ENCODE data around the gene SYT8.

SYT8 gene

GRCh38 chr11:1862588-1863351 lies 28.0 kb downstream of the SYT8 start:
- H3K4me1 ChIP-seq (ENCODE audit: insufficient read depth, low read length, severe bottlenecking), result peaks cover 5% of the 10 kb centered on the region
- no peak overlapping the region for H2AFZ ChIP-seq (ENCODE audit: low read length)
- H3K4me3 ChIP-seq (ENCODE audit: low read depth, low read length, poor library complexity, severe bottlenecking), result no peak overlapping the region
- H3K9me2 ChIP-seq (ENCODE audit: low read depth, low read length), result no peaks in the 10 kb centered on the region
- no peak overlapping the region for H3K9ac ChIP-seq (ENCODE audit: low read length)
- H3K36me3 ChIP-seq (ENCODE audit: insufficient read depth, low read length), result peaks cover 71% of the 10 kb centered on the region
- H3K4me2 ChIP-seq (ENCODE audit: low read length), result no peak overlapping the region
- no peaks in the 10 kb centered on the region for H3K27me3 ChIP-seq (ENCODE audit: insufficient read depth, low read length)
- TF ChIP-seq, protein P1, sequence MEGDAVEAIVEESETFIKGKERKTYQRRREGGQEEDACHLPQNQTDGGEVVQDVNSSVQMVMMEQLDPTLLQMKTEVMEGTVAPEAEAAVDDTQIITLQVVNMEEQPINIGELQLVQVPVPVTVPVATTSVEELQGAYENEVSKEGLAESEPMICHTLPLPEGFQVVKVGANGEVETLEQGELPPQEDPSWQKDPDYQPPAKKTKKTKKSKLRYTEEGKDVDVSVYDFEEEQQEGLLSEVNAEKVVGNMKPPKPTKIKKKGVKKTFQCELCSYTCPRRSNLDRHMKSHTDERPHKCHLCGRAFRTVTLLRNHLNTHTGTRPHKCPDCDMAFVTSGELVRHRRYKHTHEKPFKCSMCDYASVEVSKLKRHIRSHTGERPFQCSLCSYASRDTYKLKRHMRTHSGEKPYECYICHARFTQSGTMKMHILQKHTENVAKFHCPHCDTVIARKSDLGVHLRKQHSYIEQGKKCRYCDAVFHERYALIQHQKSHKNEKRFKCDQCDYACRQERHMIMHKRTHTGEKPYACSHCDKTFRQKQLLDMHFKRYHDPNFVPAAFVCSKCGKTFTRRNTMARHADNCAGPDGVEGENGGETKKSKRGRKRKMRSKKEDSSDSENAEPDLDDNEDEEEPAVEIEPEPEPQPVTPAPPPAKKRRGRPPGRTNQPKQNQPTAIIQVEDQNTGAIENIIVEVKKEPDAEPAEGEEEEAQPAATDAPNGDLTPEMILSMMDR (IDR thresholded peaks at IDR 0.05; ENCODE audit: low read length), result no peak
- TF ChIP-seq EZH2 (IDR thresholded peaks at IDR 0.05; ENCODE audit: borderline replicate concordance, low read length), result no peak
- H3K9me3 ChIP-seq (ENCODE audit: low read length), result no peaks in the 10 kb centered on the region
- H3F3A ChIP-seq (ENCODE audit: insufficient read depth, low read length), result no peaks in the 10 kb centered on the region
- H3K27ac ChIP-seq (ENCODE audit: low read depth, low read length, poor library complexity, severe bottlenecking), result no peak overlapping the region
- no peaks in the 10 kb centered on the region; the same call in 1 of the 2 replicates for H3K79me2 ChIP-seq (ENCODE audit: insufficient read depth, low read length)
- H4K20me1 ChIP-seq (ENCODE audit: insufficient read depth, low read length), result no peaks in the 10 kb centered on the region; the same call in 1 of the 2 replicates

DNA sequence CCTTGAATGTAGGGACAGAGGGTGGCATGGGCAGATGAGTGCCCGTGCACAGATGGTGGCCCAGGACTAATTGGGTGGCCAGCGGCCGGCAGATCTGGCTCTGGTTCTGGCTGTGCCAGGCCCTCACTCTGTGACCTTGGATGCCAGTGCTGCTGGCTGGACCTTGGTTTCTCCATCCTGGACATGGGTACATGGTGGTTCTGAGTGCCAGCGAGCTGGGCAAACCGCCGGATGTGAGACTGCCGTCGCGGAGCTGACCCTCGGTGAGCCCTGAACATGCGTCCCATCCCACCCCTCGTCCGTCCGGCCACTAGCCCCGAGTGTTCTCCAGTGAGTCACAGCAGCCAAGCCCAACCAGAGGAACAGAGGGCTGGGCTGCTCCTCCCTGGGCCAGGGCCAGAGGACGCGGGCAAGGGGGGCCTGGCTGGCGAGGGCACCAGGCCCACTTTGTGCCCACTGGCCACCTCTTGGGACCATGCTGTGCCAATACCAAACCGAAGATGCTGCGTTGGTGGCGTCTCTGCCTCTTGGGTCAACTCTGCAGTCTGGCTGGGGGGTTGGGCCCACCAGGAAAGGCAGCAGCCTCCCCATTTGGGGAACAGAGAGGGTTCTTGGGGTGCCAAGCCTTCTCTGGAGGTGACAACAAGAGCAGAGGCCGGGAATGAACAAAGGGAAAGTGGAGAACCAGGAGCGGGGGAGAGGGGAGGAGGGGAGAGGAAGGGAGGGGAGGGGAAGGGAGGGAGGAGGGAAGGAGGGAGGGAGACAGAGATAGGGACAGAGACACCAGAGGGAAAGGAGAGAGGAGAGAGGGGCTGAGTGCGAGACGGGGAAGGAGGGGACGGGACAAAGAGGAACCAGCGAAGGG lies 28.8 kb downstream of the SYT8 start:
- peaks cover 13% of the 10 kb centered on the region for H3K4me1 ChIP-seq (ENCODE audit: insufficient read depth, low read length, severe bottlenecking)
- H3K27me3 ChIP-seq (ENCODE audit: insufficient read depth, low read length), result no peaks in the 10 kb centered on the region
- H3K27ac ChIP-seq (ENCODE audit: low read depth, low read length, poor library complexity, severe bottlenecking), result no peak overlapping the region
- no peaks in the 10 kb centered on the region for H3K9me2 ChIP-seq (ENCODE audit: low read depth, low read length)
- peaks cover 67% of the 10 kb centered on the region for H3K36me3 ChIP-seq (ENCODE audit: insufficient read depth, low read length)
- H3K4me2 ChIP-seq (ENCODE audit: low read length), result no peak overlapping the region
- TF ChIP-seq, protein P1 (IDR thresholded peaks at IDR 0.05; ENCODE audit: low read length), result no peak
- no peak for TF ChIP-seq EZH2 (IDR thresholded peaks at IDR 0.05; ENCODE audit: borderline replicate concordance, low read length)
- H3F3A ChIP-seq (ENCODE audit: insufficient read depth, low read length), result no peaks in the 10 kb centered on the region
- no peaks in the 10 kb centered on the region; the same call in 1 of the 2 replicates for H3K79me2 ChIP-seq (ENCODE audit: insufficient read depth, low read length)
- no peaks in the 10 kb centered on the region; the same call in 1 of the 2 replicates for H4K20me1 ChIP-seq (ENCODE audit: insufficient read depth, low read length)
- no peaks in the 10 kb centered on the region for H3K9me3 ChIP-seq (ENCODE audit: low read length)
- no peak overlapping the region for H2AFZ ChIP-seq (ENCODE audit: low read length)
- H3K9ac ChIP-seq (ENCODE audit: low read length), result no peak overlapping the region
- H3K4me3 ChIP-seq (ENCODE audit: low read depth, low read length, poor library complexity, severe bottlenecking), result no peak overlapping the region

GRCh38 chr11:1864231-1864630 lies 29.4 kb downstream of the SYT8 start:
- H4K20me1 ChIP-seq (ENCODE audit: insufficient read depth, low read length), result no peaks in the 10 kb centered on the region; the same call in 1 of the 2 replicates
- peaks cover 62% of the 10 kb centered on the region for H3K36me3 ChIP-seq (ENCODE audit: insufficient read depth, low read length)
- no peak overlapping the region for H2AFZ ChIP-seq (ENCODE audit: low read length)
- no peak overlapping the region for H3K27ac ChIP-seq (ENCODE audit: low read depth, low read length, poor library complexity, severe bottlenecking)
- H3K9ac ChIP-seq (ENCODE audit: low read length), result no peak overlapping the region
- no peaks in the 10 kb centered on the region for H3K27me3 ChIP-seq (ENCODE audit: insufficient read depth, low read length)
- peaks cover 20% of the 10 kb centered on the region for H3K4me1 ChIP-seq (ENCODE audit: insufficient read depth, low read length, severe bottlenecking)
- no peaks in the 10 kb centered on the region for H3K9me3 ChIP-seq (ENCODE audit: low read length)
- TF ChIP-seq, protein P1 (IDR thresholded peaks at IDR 0.05; ENCODE audit: low read length), result no peak
- TF ChIP-seq EZH2 (IDR thresholded peaks at IDR 0.05; ENCODE audit: borderline replicate concordance, low read length), result no peak
- no peaks in the 10 kb centered on the region for H3K9me2 ChIP-seq (ENCODE audit: low read depth, low read length)
- H3F3A ChIP-seq (ENCODE audit: insufficient read depth, low read length), result no peaks in the 10 kb centered on the region
- no peaks in the 10 kb centered on the region; the same call in 1 of the 2 replicates for H3K79me2 ChIP-seq (ENCODE audit: insufficient read depth, low read length)
- H3K4me3 ChIP-seq (ENCODE audit: low read depth, low read length, poor library complexity, severe bottlenecking), result no peak overlapping the region
- H3K4me2 ChIP-seq (ENCODE audit: low read length), result no peak overlapping the region

Data from OCI-LY1 (cell line).